HEK293T (cell line): Measurements from ENCODE around the gene CABYR.
"Not testable (repeated sequence)": the region's sequence is repeated elsewhere in the genome, so short reads cannot be mapped to it uniquely, and the experiment has no call there.

ENCODE experiments used
- CTCF ChIA-PET: fragments of 350-600 bp; formaldehyde crosslinking; extraction: SDS; loops from one replicate; lab custom pipeline; 2021; ENCODE audit warnings: antibody characterized with exemption, inconsistent platforms; lab: Yijun Ruan, JAX
- POLR2A ChIA-PET: fragments of 350-600 bp; formaldehyde crosslinking; extraction: SDS; loops from one replicate; lab custom pipeline; 2020; ENCODE audit warnings: antibody characterized with exemption, inconsistent platforms; lab: Yijun Ruan, JAX
- DNase-seq: peaks from one replicate; pipeline ENCODE4 v3.0.0; 2012; ENCODE audit warnings: mixed read lengths; ENCODE audit errors: extremely low spot score
- ARNT ChIP-seq: fragments of 450-650 bp; IDR thresholded peaks from 2 replicates; pipeline ENCODE4 v1.6.1; 2017; ENCODE audit warnings: mild to moderate bottlenecking
- BHLHE40 ChIP-seq: fragments of 450-650 bp; IDR thresholded peaks from 2 replicates; pipeline ENCODE4 v1.6.1; 2016; ENCODE audit warnings: mild to moderate bottlenecking, moderate library complexity, borderline replicate concordance
- CTBP1 ChIP-seq: fragments of 450-650 bp; IDR thresholded peaks from 2 replicates; pipeline ENCODE4 v1.6.1; 2016; ENCODE audit warnings: borderline replicate concordance
- ELF4 ChIP-seq: fragments of 450-650 bp; IDR thresholded peaks from 2 replicates; pipeline ENCODE4 v1.6.1; 2017; ENCODE audit warnings: antibody characterized with exemption
- FOXA1 ChIP-seq: fragments of 450-650 bp; IDR thresholded peaks from 2 replicates; pipeline ENCODE4 v1.6.1; 2016; ENCODE audit warnings: mild to moderate bottlenecking
- FOXK2 ChIP-seq: fragments of 450-650 bp; IDR thresholded peaks from 2 replicates; pipeline ENCODE4 v1.6.1; 2016; ENCODE audit warnings: mild to moderate bottlenecking
- FOXM1 ChIP-seq: fragments of 450-650 bp; IDR thresholded peaks from 2 replicates; pipeline ENCODE4 v1.6.1; 2017; ENCODE audit warnings: mild to moderate bottlenecking, borderline replicate concordance
- HDGF ChIP-seq: fragments of 450-650 bp; IDR thresholded peaks from 2 replicates; pipeline ENCODE4 v1.6.1; 2017; ENCODE audit warnings: antibody characterized with exemption, borderline replicate concordance
- L3MBTL2 ChIP-seq: fragments of 450-650 bp; conservative IDR thresholded peaks from 2 replicates; pipeline ENCODE4 v1.6.1; 2016; ENCODE audit warnings: mild to moderate bottlenecking
- LEF1 ChIP-seq: fragments of 450-650 bp; IDR thresholded peaks from 2 replicates; pipeline ENCODE4 v1.6.1; 2017; ENCODE audit warnings: mild to moderate bottlenecking, borderline replicate concordance
- NFRKB ChIP-seq: fragments of 450-650 bp; IDR thresholded peaks from 2 replicates; pipeline ENCODE4 v1.6.1; 2016; ENCODE audit warnings: mild to moderate bottlenecking, moderate library complexity
- SP1 ChIP-seq: fragments of 450-650 bp; IDR thresholded peaks from 2 replicates; pipeline ENCODE4 v1.6.1; 2017
- SUZ12 ChIP-seq: fragments of 450-650 bp; IDR thresholded peaks from 2 replicates; pipeline ENCODE4 v1.6.1; 2016; ENCODE audit warnings: mild to moderate bottlenecking
- TARDBP ChIP-seq: fragments of 450-650 bp; IDR thresholded peaks from 2 replicates; pipeline ENCODE4 v1.6.1; 2016
- ZNF384 ChIP-seq: fragments of 450-650 bp; IDR thresholded peaks from 2 replicates; pipeline ENCODE4 v1.6.1; 2016
- TF ChIP-seq, protein P1 (sequence below): fragments of 450-650 bp; IDR thresholded peaks from 2 replicates; pipeline ENCODE4 v1.6.1; 2016

CABYR gene

DNA sequence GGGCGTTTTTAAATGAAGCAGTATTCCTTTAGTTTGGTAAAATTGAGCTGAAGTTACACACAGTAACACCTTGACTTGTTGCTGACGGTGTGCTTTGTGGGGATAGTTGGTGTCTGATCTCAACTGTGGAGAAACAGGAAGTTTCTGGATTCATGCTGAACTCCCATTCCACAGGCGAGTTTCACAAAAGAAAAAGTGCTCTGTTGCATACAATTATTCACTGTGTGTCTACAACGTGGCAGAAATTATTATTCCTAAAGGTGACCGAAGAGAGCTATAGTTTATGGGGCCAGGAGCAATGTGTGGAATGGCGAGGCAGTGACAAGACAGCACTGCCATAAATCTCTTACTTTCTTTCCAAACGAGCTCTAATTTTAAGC lies 463 bp upstream of the CABYR start:
- POLR2A ChIA-PET = interaction anchor here (0.6 to 2.2 kb wide), 42 partner anchors 9 to 694 kb away, joined by 3 to 14 read pairs (median 4); no protein-coding TSS in a partner anchor
- CTCF ChIA-PET = interaction anchor here (1.1 to 1.9 kb wide), 3 partner anchors 18 to 351 kb away, joined by 3 to 6 read pairs (median 3); no protein-coding TSS in a partner anchor
- no peak for DNase-seq
- TF ChIP-seq CTBP1 = no peak
- TF ChIP-seq, protein P1, sequence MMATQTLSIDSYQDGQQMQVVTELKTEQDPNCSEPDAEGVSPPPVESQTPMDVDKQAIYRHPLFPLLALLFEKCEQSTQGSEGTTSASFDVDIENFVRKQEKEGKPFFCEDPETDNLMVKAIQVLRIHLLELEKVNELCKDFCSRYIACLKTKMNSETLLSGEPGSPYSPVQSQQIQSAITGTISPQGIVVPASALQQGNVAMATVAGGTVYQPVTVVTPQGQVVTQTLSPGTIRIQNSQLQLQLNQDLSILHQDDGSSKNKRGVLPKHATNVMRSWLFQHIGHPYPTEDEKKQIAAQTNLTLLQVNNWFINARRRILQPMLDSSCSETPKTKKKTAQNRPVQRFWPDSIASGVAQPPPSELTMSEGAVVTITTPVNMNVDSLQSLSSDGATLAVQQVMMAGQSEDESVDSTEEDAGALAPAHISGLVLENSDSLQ = peak; percentile 62

DNA sequence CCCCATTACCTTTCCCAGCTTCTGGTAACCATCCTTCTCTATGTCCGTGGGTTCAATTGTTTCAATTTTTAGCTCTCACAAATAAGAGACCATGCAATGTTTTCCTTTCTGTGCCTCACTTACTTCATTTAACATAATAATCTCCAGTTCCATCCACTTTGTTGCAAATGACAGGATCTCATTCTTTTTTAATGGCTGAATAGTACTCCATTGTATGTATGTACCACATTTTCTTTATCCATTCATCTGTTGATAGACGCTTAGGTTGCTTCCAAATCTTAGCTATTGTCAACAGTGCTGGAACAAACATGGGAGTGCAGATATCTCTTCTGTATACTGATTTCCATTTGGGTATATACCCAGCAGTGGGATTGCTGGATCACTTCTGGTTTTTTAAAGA lies 1.8 kb downstream of the CABYR start:
- POLR2A ChIA-PET = interaction anchor here (1.1 kb wide), 1 partner anchor 348 kb away, joined by 4 read pairs; no protein-coding TSS in a partner anchor
- no peak for TF ChIP-seq FOXM1
- TF ChIP-seq ZNF384 = no peak
- TF ChIP-seq SP1 = no peak
- TF ChIP-seq L3MBTL2 = no peak
- TF ChIP-seq CTBP1 = no peak
- no peak for TF ChIP-seq ARNT
- TF ChIP-seq, protein P1 = no peak
- TF ChIP-seq TARDBP = no peak
- TF ChIP-seq NFRKB = no peak
- TF ChIP-seq FOXK2 = no peak
- TF ChIP-seq ELF4 = no peak
- no peak for TF ChIP-seq SUZ12
- no peak for TF ChIP-seq HDGF
- no peak for TF ChIP-seq LEF1
- no peak for TF ChIP-seq BHLHE40
- no peak for TF ChIP-seq FOXA1
- DNase-seq = no peak
- CTCF ChIA-PET = no interaction called here

DNA sequence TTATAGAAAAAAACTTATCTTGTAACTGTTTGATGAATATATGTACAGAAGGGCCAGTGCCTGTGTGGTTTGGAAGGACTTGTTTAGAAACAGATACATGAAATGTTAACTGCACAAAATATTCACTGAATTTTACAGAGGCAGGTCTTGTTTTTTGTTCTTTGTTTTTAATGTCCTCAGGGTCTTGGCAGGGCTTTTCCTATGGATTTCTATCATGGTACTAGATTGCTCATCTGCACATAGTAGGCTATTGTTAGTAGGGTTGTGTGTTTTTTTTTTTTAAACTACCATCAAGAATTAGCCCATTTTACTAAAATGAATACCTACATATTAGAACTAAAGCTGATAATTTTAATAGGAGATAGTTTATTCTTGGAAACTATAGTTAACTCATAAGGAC lies 3.5 kb downstream of the CABYR start:
- POLR2A ChIA-PET = no interaction called here
- TF ChIP-seq, protein P1 = no peak
- TF ChIP-seq CTBP1 (no peak), ELF4 (no peak), FOXK2 (no peak), SUZ12 (no peak), FOXM1 (no peak), SP1 (no peak), ARNT (no peak), FOXA1 (no peak), L3MBTL2 (no peak), TARDBP (no peak), LEF1 (no peak), NFRKB (no peak)
- CTCF ChIA-PET = no interaction called here
- DNase-seq = no peak

DNA sequence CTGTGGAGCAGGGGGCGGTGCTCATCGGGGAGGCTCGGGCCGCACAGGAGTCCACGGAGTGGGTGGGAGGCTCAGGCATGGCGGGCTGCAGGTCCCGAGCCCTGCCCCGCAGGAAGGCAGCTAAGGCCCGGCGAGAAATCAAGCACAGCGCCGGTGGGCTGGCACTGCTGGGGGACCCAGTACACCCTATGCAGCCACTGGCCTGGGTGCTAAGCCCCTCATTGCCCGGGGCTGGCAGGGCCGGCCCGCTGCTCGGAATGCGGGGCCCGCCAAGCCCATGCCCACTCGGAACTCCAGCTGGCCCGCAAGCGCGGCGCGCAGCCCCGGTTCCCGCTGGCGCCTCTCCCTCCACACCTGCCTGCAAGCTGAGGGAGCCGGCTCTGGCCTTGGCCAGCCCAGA lies 10.7 kb downstream of the CABYR start:
- CTCF ChIA-PET, DNase-seq: not testable (repeated sequence)
- POLR2A ChIA-PET = interaction anchor here (1.6 kb wide), 1 partner anchor 11 kb away, joined by 11 read pairs; the partner anchor contains the start of gene CABYR

DNA sequence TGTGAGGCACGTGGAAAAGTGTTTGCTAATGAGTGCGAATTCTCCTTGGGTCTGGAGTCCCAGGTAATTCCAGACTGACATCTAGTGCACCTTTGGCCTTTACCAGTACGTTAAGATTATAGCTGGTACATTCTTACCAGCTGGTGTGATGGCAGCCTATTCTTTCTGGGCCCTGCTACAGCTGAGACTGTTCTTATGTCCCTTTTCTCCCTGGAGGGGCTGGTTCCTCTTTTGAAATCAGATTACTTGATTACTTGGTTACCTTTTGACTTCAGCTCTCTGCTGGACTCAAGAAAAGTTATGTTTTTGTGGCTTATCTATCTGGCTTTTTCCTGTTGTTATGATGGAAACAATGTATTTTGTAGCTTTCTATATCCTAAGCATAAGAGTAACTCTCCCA lies 14.5 kb downstream of the CABYR start:
- CTCF ChIA-PET = no interaction called here
- POLR2A ChIA-PET = interaction anchor here (2.3 kb wide), 1 partner anchor 15 kb away, joined by 14 read pairs; the partner anchor contains the start of gene CABYR
- no peak for TF ChIP-seq FOXM1
- TF ChIP-seq TARDBP = no peak
- TF ChIP-seq, protein P1 = no peak
- TF ChIP-seq ELF4 = no peak
- no peak for TF ChIP-seq ARNT
- no peak for TF ChIP-seq FOXK2
- TF ChIP-seq SP1 = no peak
- TF ChIP-seq L3MBTL2 = no peak
- no peak for TF ChIP-seq BHLHE40
- TF ChIP-seq FOXA1 = no peak
- TF ChIP-seq LEF1 = no peak
- no peak for TF ChIP-seq NFRKB
- TF ChIP-seq ZNF384 = no peak
- DNase-seq = no peak

DNA sequence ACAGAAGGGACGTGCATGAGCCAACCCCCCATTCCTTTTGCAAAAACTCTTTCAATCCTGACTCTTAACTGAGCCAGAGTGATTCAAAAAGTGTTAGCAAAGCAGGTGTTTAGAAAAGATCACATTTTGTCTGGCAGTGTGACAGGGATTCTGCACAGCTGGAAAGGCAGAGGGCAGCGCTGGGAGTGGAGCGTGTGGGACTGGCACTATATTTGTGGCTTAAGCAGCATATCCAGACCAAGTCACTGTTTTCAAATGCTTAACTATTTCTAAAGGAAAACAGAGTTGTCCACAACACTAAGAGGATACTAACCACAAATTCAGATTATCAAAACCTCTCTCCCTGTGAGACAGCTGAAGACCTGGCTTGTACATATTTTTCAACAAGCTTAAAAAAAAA lies 19.0 kb downstream of the CABYR start:
- CTCF ChIA-PET = no interaction called here
- POLR2A ChIA-PET = interaction anchor here (2.7 kb wide), 1 partner anchor 19 kb away, joined by 13 read pairs; the partner anchor contains the start of gene CABYR
- no peak for TF ChIP-seq HDGF
- TF ChIP-seq TARDBP = no peak
- TF ChIP-seq SUZ12 = no peak
- no peak for TF ChIP-seq SP1
- no peak for TF ChIP-seq LEF1
- no peak for TF ChIP-seq FOXA1
- TF ChIP-seq FOXM1 = no peak
- TF ChIP-seq ARNT = no peak
- no peak for TF ChIP-seq FOXK2
- TF ChIP-seq, protein P1 = no peak
- TF ChIP-seq ZNF384 = no peak
- TF ChIP-seq CTBP1 = no peak
- TF ChIP-seq NFRKB = no peak
- TF ChIP-seq ELF4 = no peak
- no peak for TF ChIP-seq BHLHE40
- no peak for TF ChIP-seq L3MBTL2
- no peak for DNase-seq
